OCI-LY7 (cell line): ENCODE results near the gene CD47.

Source experiments
- CTCF ChIP-seq: fragments of 200-600 bp; sonication (generic); conservative IDR thresholded peaks from 2 replicates; pipeline ENCODE4 v1.5.1; 2014; ENCODE audit warnings: mild to moderate bottlenecking, antibody characterized with exemption, low read length, moderate library complexity, mixed read lengths
- EZH2phosphoT487 ChIP-seq: fragments of 200-600 bp; sonication (generic); IDR thresholded peaks from 2 replicates; pipeline ENCODE4 v1.6.1; 2018; ENCODE audit warnings: low read depth, borderline replicate concordance, mild to moderate bottlenecking, mixed run types, antibody characterized with exemption, low read length, moderate library complexity, mixed read lengths

- TF ChIP-seq CTCF, result no peak
- no peak for TF ChIP-seq EZH2phosphoT487
Observed at GRCh38 chr3:107995823-107996222, 95.0 kb downstream of the CD47 start.
